Thoracic aorta (tissue), 2 donors: Measurements from ENCODE around the gene KRTAP12-3. TPM values are rescaled to one million over a fixed set of nuclear protein-coding genes. Genes with fewer than 3 reads are reported as not detected.
"Not testable (repeated sequence)": the region's sequence is repeated elsewhere in the genome, so short reads cannot be mapped to it uniquely, and the experiment has no call there.

ENCODE experiments used
- ATAC-seq: fragments of 150-250 bp; one replicate; pipeline ENCODE4 v1.8.0; 2017; ENCODE audit warnings: low read depth; ENCODE audit not compliant: insufficient number of reproducible peaks, low FRiP score
- DNase-seq: peaks from one replicate; pipeline ENCODE4 v3.0.0-alpha.2; 2020; ENCODE audit warnings: low spot score
- H3K27ac ChIP-seq, 2 donors: fragments of 200-600 bp; sonication (generic); 1 replicate in 1 of 2; 2 replicates in 1 of 2; pipeline ENCODE4 v1.5.1; 2016; ENCODE audit warnings: mild to moderate bottlenecking in 2 of 2, moderate library complexity in 2 of 2
- H3K27me3 ChIP-seq: fragments of 200-600 bp; sonication (generic); replicated peaks from 2 replicates; pipeline ENCODE4 v1.6.0; 2016; ENCODE audit warnings: mild to moderate bottlenecking; ENCODE audit not compliant: insufficient read depth
- H3K36me3 ChIP-seq: fragments of 200-600 bp; sonication (generic); one replicate; pipeline ENCODE4 v1.5.1; 2016
- H3K4me1 ChIP-seq, 2 donors: fragments of 200-600 bp; sonication (generic); 1 replicate in 1 of 2; 2 replicates in 1 of 2; pipeline versions ENCODE4 v1.5.1 to v1.6.0; 2016; ENCODE audit warnings: low read depth in 2 of 2, mild to moderate bottlenecking in 1 of 2; ENCODE audit not compliant: control insufficient read depth in 1 of 2
- H3K4me3 ChIP-seq: fragments of 200-600 bp; sonication (generic); 2 replicates; pipeline ENCODE4 v1.5.1; 2016; ENCODE audit warnings: mild to moderate bottlenecking
- H3K9me3 ChIP-seq: fragments of 200-600 bp; sonication (generic); 2 replicates; pipeline ENCODE4 v1.5.1; 2016
- total RNA-seq, 2 donors: library from RNA; depleted of rRNA; stranded (reverse); fragments of >200 nt; gene quantifications; one replicate each; pipeline versions ENCODE4 v1.1.0 to v1.2.3, GENCODE V29; 2016
- TF ChIP-seq, protein P1 (sequence below): fragments of 200-600 bp; sonication (generic); IDR thresholded peaks from one replicate; pipeline ENCODE4 v1.5.1; 2019; ENCODE audit warnings: antibody characterized with exemption

KRTAP12-3 gene
- total RNA-seq, 2 donors from 2014 or later: not detected

DNA sequence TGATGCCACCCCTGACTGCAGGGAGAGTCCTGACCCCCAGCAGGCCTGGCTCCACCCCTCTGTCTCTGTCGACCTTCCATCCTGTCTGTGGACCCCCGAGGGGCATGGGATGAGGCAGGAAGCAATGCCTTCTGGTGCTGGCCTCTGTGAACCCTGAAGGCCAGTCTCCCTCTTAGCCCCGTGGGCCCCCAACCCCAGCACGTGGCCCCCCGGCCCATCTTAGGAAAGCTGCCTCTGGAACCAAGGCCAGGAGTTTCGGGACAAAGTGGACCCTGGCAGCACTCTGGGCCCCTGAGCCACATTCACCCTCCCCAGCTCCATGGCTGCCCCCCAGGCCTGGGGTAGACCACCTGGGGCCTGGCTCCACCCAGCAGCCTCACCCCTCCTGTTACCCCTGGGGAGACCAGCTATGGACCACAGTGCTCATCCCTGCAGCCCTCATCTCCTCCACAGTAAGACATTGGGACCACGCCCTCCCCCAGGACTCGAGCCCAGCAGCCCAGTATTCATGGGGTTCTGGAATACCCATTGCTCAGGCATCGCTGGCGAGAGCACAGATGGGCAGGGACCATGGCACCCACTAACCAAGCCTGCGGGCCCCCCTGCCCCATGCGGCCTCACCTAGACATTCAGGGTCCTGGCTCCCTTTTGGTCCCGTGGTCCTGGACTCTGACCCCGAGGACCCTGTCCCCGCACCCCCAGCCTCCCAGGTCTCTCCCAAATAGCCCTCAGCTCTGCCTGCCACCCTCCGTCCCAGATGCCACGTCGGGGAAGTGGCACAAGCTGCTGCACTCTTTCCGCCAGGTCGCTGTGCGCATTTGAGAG lies 19.0 kb upstream of the KRTAP12-3 start:
- not testable (repeated sequence) for H3K9me3 ChIP-seq, H3K27me3 ChIP-seq, H3K4me1 ChIP-seq, H3K4me3 ChIP-seq, H3K36me3 ChIP-seq, H3K27ac ChIP-seq, DNase-seq, ATAC-seq

DNA sequence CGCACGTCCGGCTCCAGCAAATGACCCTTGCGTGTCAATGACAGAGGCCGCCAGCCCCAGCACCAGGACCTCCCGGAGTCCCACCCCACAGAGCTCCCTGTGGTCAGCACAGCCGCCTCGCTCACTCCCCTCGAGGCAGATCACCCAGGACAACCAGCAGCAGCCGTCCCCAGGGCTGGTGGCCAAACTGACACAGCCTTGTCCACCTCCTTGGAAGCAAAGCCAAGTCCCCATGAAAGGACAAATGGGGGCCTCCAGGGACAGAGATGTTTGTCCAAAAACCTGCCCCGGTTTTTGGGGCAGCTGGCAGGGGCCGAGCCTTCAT lies 18.4 kb upstream of the KRTAP12-3 start:
- no peak overlapping the region for H3K27ac ChIP-seq
- TF ChIP-seq, protein P1, sequence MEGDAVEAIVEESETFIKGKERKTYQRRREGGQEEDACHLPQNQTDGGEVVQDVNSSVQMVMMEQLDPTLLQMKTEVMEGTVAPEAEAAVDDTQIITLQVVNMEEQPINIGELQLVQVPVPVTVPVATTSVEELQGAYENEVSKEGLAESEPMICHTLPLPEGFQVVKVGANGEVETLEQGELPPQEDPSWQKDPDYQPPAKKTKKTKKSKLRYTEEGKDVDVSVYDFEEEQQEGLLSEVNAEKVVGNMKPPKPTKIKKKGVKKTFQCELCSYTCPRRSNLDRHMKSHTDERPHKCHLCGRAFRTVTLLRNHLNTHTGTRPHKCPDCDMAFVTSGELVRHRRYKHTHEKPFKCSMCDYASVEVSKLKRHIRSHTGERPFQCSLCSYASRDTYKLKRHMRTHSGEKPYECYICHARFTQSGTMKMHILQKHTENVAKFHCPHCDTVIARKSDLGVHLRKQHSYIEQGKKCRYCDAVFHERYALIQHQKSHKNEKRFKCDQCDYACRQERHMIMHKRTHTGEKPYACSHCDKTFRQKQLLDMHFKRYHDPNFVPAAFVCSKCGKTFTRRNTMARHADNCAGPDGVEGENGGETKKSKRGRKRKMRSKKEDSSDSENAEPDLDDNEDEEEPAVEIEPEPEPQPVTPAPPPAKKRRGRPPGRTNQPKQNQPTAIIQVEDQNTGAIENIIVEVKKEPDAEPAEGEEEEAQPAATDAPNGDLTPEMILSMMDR: no peak
- H3K4me3 ChIP-seq: no peak overlapping the region
- no peaks in the 10 kb centered on the region for H3K4me1 ChIP-seq
- H3K36me3 ChIP-seq: no peaks in the 10 kb centered on the region
- no peaks in the 10 kb centered on the region for H3K27me3 ChIP-seq
- ATAC-seq: no peak
- H3K9me3 ChIP-seq: no peaks in the 10 kb centered on the region
- no peak for DNase-seq

DNA sequence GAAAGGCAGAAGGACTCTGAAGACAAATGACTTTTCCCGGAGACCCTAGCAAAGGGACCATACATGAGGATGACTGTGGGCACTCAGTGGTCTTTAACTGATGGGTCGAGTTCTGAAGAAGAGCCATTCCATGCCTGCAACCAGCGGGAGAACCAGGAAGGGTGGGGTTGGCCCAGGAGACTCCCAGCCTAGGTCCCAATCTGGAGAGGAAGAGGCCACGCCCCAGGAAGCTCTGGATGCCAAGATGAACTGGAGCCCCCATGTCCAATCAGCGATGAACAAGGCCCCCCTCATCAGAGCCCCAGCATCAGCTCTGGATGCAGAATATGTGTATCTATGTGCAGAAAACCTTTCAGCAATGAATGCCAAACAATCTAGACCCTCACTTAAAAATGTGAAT lies 17.0 kb upstream of the KRTAP12-3 start:
- no peaks in the 10 kb centered on the region for H3K9me3 ChIP-seq
- no peaks in the 10 kb centered on the region for H3K4me1 ChIP-seq
- no peak overlapping the region for H3K4me3 ChIP-seq
- DNase-seq (no peak), ATAC-seq (no peak)
- no peak overlapping the region for H3K27ac ChIP-seq
- no peaks in the 10 kb centered on the region for H3K36me3 ChIP-seq
- H3K27me3 ChIP-seq: no peaks in the 10 kb centered on the region
- TF ChIP-seq, protein P1: no peak

DNA sequence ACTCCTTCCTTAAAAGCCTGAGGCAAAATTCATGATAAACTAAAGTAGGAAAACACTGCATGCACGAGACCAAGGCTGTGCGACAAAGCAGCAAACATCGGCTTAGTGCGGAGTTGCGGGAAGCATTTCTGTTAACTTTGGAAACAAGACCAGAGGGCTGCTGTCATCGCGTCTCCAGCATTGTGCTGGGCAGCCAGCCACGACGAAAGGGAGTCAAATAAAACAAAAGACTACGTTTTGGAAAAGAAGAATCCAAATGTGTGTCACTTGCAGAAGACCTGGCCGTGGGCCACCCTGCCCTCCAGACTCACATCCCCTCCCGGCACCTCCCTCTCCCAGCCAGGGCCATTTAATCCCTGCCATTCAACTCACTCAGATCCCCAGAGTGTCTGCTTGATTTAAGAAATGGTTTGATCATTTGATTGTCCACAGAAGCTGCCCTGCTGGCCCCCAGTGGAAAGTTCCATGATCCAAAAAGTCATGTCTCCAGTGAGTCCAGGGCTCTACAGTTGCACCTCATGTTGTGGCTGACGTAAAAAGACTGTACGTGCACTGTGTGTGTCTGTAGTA lies 13.9 kb upstream of the KRTAP12-3 start:
- DNase-seq (no peak), ATAC-seq (no peak)
- Histone ChIP-seq H3K9me3 (no peaks in the 10 kb centered on the region), H3K4me1 (no peaks in the 10 kb centered on the region), H3K27me3 (no peaks in the 10 kb centered on the region), H3K36me3 (no peaks in the 10 kb centered on the region), H3K4me3 (no peak overlapping the region), H3K27ac (no peak overlapping the region)
- TF ChIP-seq, protein P1: no peak

DNA sequence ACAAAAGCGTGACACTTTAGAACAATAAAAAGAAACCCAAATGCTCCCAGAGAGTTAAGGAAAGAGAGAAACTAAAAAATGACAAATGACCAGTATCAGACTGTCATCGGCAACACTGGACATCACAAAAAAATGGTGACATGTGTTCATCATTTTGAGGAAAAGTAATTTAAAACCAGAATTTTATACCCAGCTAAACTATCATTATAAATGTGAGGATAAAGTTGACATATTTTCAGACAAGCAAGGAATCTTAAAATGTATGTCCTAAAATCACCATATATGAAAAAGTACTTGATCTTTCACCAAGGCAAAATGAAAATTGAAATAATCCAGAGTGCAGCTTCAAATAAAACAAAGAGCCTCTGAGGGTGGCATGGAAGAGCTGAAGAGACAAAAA lies 12.9 kb upstream of the KRTAP12-3 start:
- ATAC-seq (no peak), DNase-seq (no peak)
- Histone ChIP-seq H3K4me3 (no peak overlapping the region), H3K27ac (no peak overlapping the region), H3K4me1 (no peaks in the 10 kb centered on the region), H3K36me3 (no peaks in the 10 kb centered on the region), H3K9me3 (no peaks in the 10 kb centered on the region), H3K27me3 (no peaks in the 10 kb centered on the region)
- TF ChIP-seq, protein P1: no peak

DNA sequence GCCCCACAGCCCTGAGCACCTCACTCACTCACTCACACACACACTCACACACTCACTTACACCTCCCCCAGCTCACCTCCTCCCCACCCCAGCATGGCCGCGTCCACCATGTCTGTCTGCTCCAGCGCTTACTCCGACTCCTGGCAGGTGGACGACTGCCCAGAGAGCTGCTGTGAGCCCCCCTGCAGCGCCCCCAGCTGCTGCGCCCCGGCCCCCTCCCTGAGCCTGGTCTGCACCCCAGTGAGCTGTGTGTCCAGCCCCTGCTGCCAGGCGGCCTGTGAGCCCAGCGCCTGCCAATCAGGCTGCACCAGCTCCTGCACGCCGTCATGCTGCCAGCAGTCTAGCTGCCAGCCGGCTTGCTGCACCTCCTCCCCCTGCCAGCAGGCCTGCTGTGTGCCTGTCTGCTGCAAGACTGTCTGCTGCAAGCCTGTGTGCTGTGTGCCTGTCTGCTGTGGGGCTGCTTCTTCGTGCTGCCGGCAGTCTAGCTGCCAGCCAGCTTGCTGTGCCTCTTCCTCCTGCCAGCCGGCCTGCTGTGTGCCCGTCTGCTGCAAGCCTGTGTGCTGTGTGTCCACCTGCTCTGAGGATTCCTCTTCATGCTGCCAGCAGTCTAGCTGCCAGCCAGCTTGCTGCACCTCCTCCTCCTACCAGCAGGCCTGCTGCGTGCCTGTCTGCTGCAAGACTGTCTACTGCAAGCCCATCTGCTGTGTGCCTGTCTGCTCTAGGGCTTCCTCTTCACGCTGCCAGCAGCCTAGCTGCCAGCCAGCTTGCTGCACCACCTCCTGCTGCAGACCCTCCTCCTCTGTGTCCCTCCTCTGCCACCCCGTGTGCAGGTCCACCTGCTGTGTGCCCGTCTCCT lies 11.1 kb upstream of the KRTAP12-3 start, which contains the start of gene KRTAP10-11:
KRTAP10-11 (plus strand) TSS at position 49 of the 856 bp plus-strand sequence; CDS start at position 94, 45 bp downstream.
- ATAC-seq: not testable (repeated sequence)

More for the DNA sequence above, 11.1 kb upstream of the KRTAP12-3 start, which contains the start of gene KRTAP10-11:
- DNase-seq, H3K4me1 ChIP-seq, H3K27ac ChIP-seq, H3K36me3 ChIP-seq, H3K27me3 ChIP-seq, H3K4me3 ChIP-seq, H3K9me3 ChIP-seq: not testable (repeated sequence)
